HepG2 (cell line): ENCODE results near the gene ZMIZ1. TPM values are rescaled to one million over a fixed set of nuclear protein-coding genes. Genes with fewer than 3 reads are reported as not detected.

ENCODE experiments used
- ATAC-seq: fragments of 200-7000 bp; cut with Tn5 transposase; 3 replicates; pipeline ENCODE4 v1.9.1; 2020; ENCODE audit warnings: mild to moderate bottlenecking, moderate library complexity
- BruUV-seq: library from RNA; stranded (reverse); fragments of 400-500 nt; replicated peaks from 2 replicates; lab custom pipeline; 2021; lab: Mats Ljungman, UMichigan
- CTCF ChIA-PET: fragments of 300-600 bp; formaldehyde crosslinking; extraction: SDS; loops from one replicate; lab custom pipeline; 2021; ENCODE audit warnings: low total read pairs, inconsistent platforms, low intra/inter-chr PET ratio; lab: Yijun Ruan, JAX
- POLR2A ChIA-PET: fragments of 350-600 bp; sonication (Branson Sonifier 250); formaldehyde crosslinking; loops from one replicate; lab custom pipeline; 2020; ENCODE audit warnings: antibody characterized with exemption, inconsistent platforms; lab: Yijun Ruan, JAX
- DNase-seq: peaks from one replicate; pipeline ENCODE4 v3.0.0-alpha.2; 2015; ENCODE audit warnings: low spot score
- FAIRE-seq: peaks from 3 replicates; lab custom pipeline; 2011; peaks lifted over from hg19 to GRCh38; lab: Jason Lieb, UNC
- H2AFZ ChIP-seq: one replicate; pipeline ENCODE4 v1.6.1; 2011; ENCODE audit warnings: low read length, inconsistent platforms
- H3K27ac ChIP-seq: fragments of 300-600 bp; 3 replicates; pipeline ENCODE4 v1.8.0; 2011; ENCODE audit warnings: mixed run types, mild to moderate bottlenecking, mixed read lengths, low read length, inconsistent platforms; ENCODE audit not compliant: insufficient read depth; ENCODE audit errors: extremely low read length
- H3K27me3 ChIP-seq, 2 experiments: fragments of 200-600 bp in 1 of 2; 2 replicates in 1 of 2; 3 replicates in 1 of 2; pipeline versions ENCODE4 v1.6.0 to v1.8.0; 2011; ENCODE audit warnings: low read length in 2 of 2, mild to moderate bottlenecking in 2 of 2, moderate library complexity in 2 of 2, inconsistent platforms in 1 of 2; ENCODE audit not compliant: insufficient read depth in 2 of 2, control insufficient read depth in 1 of 2
- H3K36me3 ChIP-seq, 2 experiments: fragments of 200-600 bp in 1 of 2; replicated peaks in 1 of 2; 2 replicates in 1 of 2; 3 replicates in 1 of 2; pipeline versions ENCODE4 v1.5.1 to v1.8.0; 2011; ENCODE audit warnings: low read length in 2 of 2, inconsistent platforms in 1 of 2; ENCODE audit not compliant: insufficient read depth in 2 of 2, control insufficient read depth in 1 of 2
- H3K4me1 ChIP-seq: 2 replicates; pipeline ENCODE4 v1.5.1; 2012; ENCODE audit warnings: low read length, inconsistent platforms; ENCODE audit not compliant: insufficient read depth
- H3K4me2 ChIP-seq: 2 replicates; pipeline ENCODE4 v1.6.0; 2011; ENCODE audit warnings: low read depth, low read length, inconsistent platforms
- H3K4me3 ChIP-seq, 3 experiments: fragments of 200-600 bp in 1 of 3; sonication (generic), shearing (Covaris generic) in 1 of 3; replicated peaks in 1 of 3; 2 replicates each; pipeline ENCODE4 v1.5.1; 2011 to 2016; ENCODE audit warnings: low read length in 3 of 3, inconsistent platforms in 2 of 3, low read depth in 2 of 3, mild to moderate bottlenecking in 2 of 3, control low read depth in 1 of 3, mixed read lengths in 1 of 3; ENCODE audit not compliant: insufficient read depth in 1 of 3
- H3K79me2 ChIP-seq: one replicate; pipeline ENCODE4 v1.6.1; 2011; ENCODE audit warnings: low read length, inconsistent platforms; ENCODE audit not compliant: insufficient read depth
- H3K9ac ChIP-seq: 2 replicates; pipeline ENCODE4 v1.6.0; 2011; ENCODE audit warnings: mild to moderate bottlenecking, low read depth, low read length, inconsistent platforms; ENCODE audit not compliant: insufficient read depth
- H3K9me3 ChIP-seq: 2 replicates; pipeline ENCODE4 v1.5.1; 2012; ENCODE audit warnings: mild to moderate bottlenecking, low read length
- H4K20me1 ChIP-seq: 2 replicates; pipeline ENCODE4 v1.6.0; 2011; ENCODE audit warnings: inconsistent platforms, mild to moderate bottlenecking, low read length, moderate library complexity; ENCODE audit not compliant: insufficient read depth
- ATF1 ChIP-seq: IDR thresholded peaks from 2 replicates; pipeline ENCODE4 v1.6.1; 2016; ENCODE audit warnings: mild to moderate bottlenecking, control low read depth
- FOXP4 ChIP-seq: sonication (generic); formaldehyde crosslinking; IDR thresholded peaks from 2 replicates; pipeline ENCODE4 v1.4.0; 2020; ENCODE audit warnings: missing genetic modification reagents
- RBM22 ChIP-seq: fragments of 200-400 bp; formaldehyde crosslinking; optimal IDR thresholded peaks from 2 replicates; pipeline ENCODE3; 2017; ENCODE audit warnings: mild to moderate bottlenecking, low read length, moderate library complexity
- RBM39 ChIP-seq: fragments of 200-400 bp; formaldehyde crosslinking; IDR thresholded peaks from one replicate; pipeline ENCODE4 v1.6.1; 2018; ENCODE audit warnings: antibody characterized with exemption, mild to moderate bottlenecking, low read depth, low read length; ENCODE audit not compliant: poor library complexity, severe bottlenecking
- YEATS4 ChIP-seq: sonication (generic); formaldehyde crosslinking; IDR thresholded peaks from 2 replicates; pipeline ENCODE4 v1.4.0; 2020; ENCODE audit warnings: missing genetic modification reagents, borderline replicate concordance
- ZFX ChIP-seq: sonication (generic); formaldehyde crosslinking; IDR thresholded peaks from 2 replicates; pipeline ENCODE4 v1.4.0; 2020; ENCODE audit warnings: mild to moderate bottlenecking, low read depth, missing genetic modification reagents, moderate library complexity
- ZMYM4 ChIP-seq: sonication (generic); formaldehyde crosslinking; IDR thresholded peaks from 2 replicates; pipeline ENCODE4 v1.8.1; 2023; ENCODE audit warnings: mild to moderate bottlenecking, missing genetic modification reagents
- WGBS: methylation state at CpG from one replicate; pipeline ENCODE4 v1.1.6; 2017; ENCODE audit warnings: low lambda C conversion rate; 5-methylcytosine and 5-hydroxymethylcytosine counted together
- in situ Hi-C: cut with HindIII; loops from 2 replicates; pipeline ENCODE4 v1.10.0; 2017; ENCODE audit warnings: low pct_unique_long_range_greater_than_20kb; ENCODE audit not compliant: extremely low pct_ligation_motif_present
- intact Hi-C: fragments of 100-400 bp; cut with micrococcal nuclease; formaldehyde crosslinking; loops from one replicate; pipeline ENCODE4 v1.10.0; 2022; ENCODE audit not compliant: unreplicated experiment
- polyA plus RNA-seq, 8 experiments: library from polyadenylated mRNA; depleted of rRNA in 3 of 8; stranded (reverse) in 7 of 8; unstranded in 1 of 8; fragments of >200 nt; fragmentation: Illumina TruSeq in 4 of 8; extraction: Trizol in 4 of 8; gene quantifications; 2 replicates each; pipeline versions ENCODE4 v1.2.1 to v1.2.3, GENCODE V29; 2011 to 2016; ENCODE audit warnings: low read depth in 4 of 8, missing spikeins in 1 of 8, mixed read lengths in 1 of 8; ENCODE audit not compliant: insufficient read depth in 1 of 8
- total RNA-seq, 5 experiments: library from RNA; depleted of rRNA; stranded (reverse); fragments of >200 nt; fragmentation: Illumina TruSeq; extraction: Trizol; gene quantifications; 2 replicates each; pipeline ENCODE4 v1.2.3, GENCODE V29; 2016; ENCODE audit warnings: low read depth in 1 of 5

The ZMIZ1 gene
- total and polyA plus RNA-seq, 2 of the 13 experiments (the other 11 are each of a cell fraction or from before 2014, with no cell fraction given): 5.3 to 10.2 TPM

GRCh38 chr10:79098596-79099015 is 29.8 kb downstream of the ZMIZ1 start:
- Histone ChIP-seq H4K20me1 (peaks cover 92% of the 10 kb centered on the region), H2AFZ (no peak overlapping the region), H3K4me2 (no peak overlapping the region), H3K79me2 (peaks cover 97% of the 10 kb centered on the region), H3K9me3 (no peaks in the 10 kb centered on the region), H3K27me3 (no peaks in the 10 kb centered on the region), H3K4me1 (peaks cover 88% of the 10 kb centered on the region), H3K4me3 (no peak overlapping the region), H3K36me3 (peaks cover 3 to 9% of the 10 kb centered on the region in 2 experiments), H3K9ac (no peak overlapping the region)
- ChIA-PET CTCF (no interaction called here), POLR2A (interaction anchor here (1.5 to 1.9 kb wide), 2 partner anchors 11 to 58 kb away, joined by 3 to 5 read pairs; no protein-coding TSS in a partner anchor)
- DNase-seq: no peak
- intact Hi-C loops: no loop called here
- TF ChIP-seq ZFX (CRISPR knock-in tag) (no peak), YEATS4 (CRISPR knock-in tag) (no peak), RBM22 (peak; percentile 23), ZMYM4 (no peak), RBM39 (no peak), FOXP4 (no peak), ATF1 (CRISPR knock-in tag) (no peak)
- TF ChIP-seq, all 625 proteins: peak for 1
- FAIRE-seq (no peak), ATAC-seq (no peak)
- no TSS peak for BruUV-seq
- in situ Hi-C loops: loop anchor here (25.0 kb wide), 1 partner anchor 89 kb away; no protein-coding TSS in a partner anchor
- WGBS: 100% methylated on average over 6 of the region's 10 CpGs
- no peak overlapping the region for H3K27ac ChIP-seq
